GM21619 (cell line): ENCODE measurements around the gene MED22.
"Not testable (repeated sequence)": the region's sequence is repeated elsewhere in the genome, so short reads cannot be mapped to it uniquely, and the experiment has no call there.

Source experiments
- ATAC-seq: cut with Tn5 transposase; IDR thresholded peaks from one replicate; pipeline ENCODE4 v1.9.1; 2021; ENCODE audit not compliant: unreplicated experiment

Gene MED22

DNA sequence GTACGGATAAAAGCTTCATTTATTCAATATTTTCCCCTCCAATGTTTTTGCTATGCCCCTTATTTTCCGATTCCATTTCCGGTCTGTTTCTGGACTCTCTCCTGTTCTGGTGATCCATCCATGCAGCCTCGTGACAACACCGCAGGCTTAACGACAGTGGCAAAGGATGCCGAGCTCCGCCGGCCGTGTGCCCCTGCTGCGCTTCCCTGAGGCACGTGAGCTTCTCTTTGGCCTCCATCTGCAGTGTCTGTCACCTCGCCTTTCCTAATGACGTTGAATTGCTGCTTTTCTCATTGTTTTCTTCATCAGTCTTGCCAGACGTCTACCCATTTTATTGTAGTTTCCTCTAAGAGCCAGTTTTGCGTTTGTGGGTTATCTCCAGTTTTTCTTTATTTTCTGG is 40.6 kb downstream of the MED22 start:
- ATAC-seq = no peak

DNA sequence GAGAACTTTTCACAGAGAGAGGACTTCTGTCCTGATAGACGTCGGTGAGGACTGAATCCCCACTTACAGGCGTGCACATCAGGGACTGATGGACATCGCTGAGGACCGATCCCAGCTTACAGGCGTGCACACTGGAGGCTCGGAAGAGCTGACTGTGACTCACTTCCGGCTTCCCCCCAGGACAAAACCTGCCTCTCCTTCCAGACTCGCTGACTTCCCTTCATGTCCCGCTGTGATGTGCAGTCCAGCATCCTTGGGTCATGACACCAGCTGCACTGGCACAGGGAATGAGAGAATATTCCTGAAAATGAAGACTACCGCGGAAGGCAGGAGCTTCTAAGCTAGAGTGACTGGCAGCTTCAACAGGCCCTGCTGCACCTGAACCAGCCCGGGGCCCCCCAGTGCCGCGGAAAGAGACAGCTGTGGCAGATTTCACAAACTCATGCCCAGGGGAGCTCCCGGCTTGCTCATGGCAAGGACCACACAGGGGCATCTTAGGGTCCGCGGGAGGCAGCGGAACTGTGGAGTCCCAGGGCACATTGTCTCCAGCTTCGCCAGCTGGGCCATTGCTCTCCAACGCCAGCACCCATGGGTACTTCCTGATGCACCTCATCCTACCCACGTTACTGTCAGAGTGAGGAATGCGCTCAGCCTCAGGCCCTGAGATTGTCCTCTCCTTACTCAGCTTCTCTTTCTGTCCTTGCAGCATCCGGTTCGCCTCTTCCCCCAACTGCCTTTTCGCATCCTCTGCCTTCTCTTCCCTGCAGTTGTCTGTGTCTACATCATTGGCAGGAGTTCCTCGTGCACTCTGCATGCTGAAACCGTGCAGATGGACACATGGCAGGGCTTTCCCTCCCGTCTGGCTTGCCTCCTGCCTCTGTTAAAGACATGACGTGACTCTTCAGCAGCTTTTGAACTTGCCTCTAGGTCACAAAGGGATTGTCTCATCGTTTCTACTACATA is 41.4 kb downstream of the MED22 start:
- no peak for ATAC-seq

DNA sequence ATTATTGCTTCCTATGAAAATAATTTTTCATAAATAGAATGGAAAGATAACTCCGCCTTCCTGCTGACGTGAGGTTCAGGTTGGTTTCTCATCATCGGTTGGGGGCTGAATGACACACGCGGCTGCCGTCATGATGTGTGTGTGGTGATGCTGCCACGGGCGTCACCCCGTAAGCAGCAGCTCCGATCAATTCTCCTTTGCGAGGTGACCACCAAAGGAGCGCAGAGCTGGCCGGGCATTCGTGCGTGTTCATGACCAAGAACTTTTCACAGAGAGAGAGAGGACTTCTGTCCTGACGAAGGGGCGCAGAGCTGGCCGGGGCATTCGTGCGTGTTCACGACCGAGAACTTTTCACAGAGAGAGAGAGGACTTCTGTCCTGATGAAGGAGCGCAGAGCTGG is 42.2 kb downstream of the MED22 start:
- ATAC-seq = no peak

DNA sequence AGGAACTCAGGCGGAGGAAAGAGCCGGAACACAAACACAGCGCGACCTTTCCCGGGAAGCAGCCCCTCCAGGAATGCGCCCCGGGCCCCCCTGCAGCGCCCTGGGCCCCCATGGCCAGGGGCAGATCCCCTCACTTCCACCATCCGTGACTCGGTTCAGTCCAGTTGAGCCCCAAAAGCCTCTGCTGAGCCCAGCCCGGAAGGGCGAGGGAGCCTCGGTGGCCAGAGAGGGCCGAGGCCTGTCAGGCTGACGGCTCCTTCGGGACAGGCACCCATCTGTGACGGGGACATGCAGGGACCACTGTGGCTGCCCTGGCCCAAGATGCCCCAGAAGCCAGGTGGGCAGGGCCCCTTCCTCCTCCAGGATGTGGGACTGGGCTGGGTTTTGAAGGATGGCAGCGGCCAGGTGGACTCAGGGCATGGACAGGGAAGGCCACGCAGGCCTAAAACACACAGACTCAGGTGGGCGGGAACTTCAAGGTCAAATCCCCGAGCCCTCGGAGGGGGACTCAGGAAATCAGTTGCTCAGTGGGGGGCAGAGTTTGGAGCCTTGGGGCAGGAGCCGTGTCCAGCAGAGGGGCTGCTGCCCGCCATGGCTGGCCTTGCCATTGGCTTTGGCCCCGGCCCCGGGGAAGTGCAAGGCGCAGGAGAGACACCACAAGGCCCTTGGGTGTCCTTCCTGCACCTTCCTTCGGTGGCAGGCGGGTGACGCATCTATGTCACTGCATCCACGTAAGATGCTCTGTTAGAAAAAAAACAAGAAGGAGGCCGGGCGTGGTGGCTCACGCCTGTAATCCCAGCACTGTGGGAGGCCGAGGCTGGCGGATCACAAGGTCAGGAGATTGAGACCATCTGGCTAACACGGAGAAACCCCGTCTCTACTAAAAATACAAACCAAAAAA is 43.2 kb downstream of the MED22 start:
- no peak for ATAC-seq

DNA sequence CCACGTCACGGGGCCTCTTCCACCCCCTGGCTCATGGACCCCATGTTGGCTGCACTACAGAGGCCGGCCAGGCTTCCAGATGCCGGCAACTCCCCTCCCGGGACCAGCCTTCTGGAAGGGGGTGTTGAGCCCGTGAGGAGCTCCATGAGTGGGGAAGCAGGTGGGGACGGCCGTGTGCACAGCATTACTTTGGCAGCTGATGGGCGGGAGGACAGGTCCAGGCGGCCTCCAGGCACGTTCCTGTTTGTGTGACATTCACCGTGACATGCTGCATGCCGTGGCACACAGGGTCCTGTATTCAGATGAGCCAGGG is 43.8 kb downstream of the MED22 start:
- no peak for ATAC-seq

DNA sequence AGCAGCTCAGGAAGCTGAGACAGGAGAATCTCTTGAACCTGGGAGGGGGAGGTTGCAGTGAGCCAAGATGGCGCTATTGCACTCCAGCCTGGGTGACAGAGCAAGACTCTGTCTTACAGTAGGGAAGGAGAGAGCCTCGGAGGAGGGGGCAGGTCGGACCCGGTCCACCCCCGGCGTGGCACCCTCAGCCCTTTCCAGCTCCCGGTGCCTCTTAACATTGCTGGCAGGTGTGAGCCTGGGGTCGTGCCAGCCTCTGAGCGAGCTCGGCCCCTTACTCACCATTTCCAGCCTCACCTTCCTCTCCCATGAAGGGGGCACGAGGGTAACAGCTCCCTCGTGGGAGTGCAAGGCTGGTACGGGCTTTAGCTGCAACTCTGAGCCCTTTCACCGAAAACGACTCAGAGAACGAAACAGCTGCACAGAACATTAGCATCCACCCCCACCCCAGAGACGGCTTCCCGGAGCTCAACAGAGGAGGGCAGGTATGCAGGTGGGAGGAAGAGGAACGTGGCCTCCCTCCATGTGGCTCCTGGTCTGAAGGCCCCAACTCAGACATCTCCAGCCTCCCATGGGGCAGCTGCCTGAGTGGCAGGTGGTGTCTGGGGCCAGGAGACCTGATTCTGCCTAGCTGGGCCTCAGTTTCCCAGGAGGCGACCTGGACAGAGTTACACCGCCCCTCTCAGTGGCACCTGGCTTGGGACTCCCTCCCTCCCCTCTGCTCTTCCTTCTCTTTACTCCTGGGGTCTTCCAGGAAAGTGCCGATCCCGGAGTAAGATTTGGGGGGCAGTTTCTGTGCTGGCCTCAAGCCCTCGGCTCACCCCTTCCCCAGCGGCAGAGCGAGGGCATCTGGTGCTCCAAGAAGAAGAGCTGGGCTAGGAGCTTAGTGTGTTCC is 44.4 kb downstream of the MED22 start:
- ATAC-seq = no peak

DNA sequence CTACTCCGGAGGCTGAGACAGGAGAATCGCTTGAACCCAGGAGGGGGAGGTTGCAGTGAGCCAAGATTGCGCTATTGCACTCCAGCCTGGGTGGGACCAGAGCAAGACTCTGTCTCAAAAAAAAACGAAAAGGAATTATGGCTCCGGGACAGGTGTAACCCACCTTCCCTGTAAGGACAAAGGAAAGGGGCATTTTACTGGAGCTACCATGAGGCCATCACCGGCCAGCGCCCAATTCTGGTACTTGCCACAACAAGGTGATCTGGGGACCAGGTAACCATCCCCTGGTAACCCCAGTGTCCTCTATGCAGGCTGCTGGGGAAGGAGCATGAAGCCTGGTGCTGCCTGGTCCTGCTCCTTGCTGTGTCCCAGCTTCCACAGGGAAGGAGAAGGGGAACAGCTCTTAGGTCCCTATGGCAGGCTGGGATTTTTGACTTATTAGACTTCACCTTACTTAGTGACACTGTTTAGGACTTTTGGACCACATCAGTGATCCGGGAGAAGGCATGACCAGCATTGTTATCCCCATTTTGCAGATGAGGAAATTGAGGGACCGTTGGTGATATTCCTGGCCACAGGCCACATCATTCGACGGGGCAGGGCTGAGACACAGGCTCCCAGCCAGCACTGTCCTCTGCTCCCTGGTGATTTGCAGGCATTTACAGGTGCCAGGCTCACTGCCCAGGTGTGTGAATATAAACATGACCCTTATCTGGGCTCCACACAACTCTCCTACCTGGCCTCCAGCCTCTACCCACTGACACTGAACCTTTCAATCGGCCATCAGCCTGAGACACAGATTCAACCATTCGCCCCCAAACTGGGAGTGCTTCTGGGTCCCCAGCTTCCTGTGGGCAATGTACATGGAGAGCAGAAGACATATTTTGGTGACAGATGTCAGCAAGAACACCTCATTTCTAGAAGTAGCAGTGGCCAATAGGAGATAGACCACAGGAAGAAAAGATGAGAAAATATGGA is 46.4 kb downstream of the MED22 start:
- ATAC-seq = no peak

DNA sequence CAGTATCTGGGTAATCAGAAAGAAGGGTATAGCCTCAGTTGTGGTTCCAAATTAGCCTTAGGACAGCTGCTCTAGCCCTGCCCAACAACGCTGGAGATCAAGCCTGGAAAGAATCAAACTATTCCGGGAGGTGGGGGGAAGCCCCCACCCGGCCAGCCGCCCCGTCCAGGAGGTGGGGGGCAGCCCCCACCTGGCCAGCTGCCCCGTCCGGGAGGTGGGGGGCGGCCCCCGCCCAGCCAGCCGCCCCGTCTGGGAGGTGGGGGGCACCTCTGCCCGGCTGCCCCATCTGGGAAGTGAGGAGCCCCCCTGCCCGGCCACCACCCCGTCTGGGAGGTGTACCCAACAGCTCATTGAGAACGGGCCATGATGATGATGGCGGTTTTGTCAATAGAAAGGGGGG is 47.9 kb downstream of the MED22 start:
- not testable (repeated sequence) for ATAC-seq

DNA sequence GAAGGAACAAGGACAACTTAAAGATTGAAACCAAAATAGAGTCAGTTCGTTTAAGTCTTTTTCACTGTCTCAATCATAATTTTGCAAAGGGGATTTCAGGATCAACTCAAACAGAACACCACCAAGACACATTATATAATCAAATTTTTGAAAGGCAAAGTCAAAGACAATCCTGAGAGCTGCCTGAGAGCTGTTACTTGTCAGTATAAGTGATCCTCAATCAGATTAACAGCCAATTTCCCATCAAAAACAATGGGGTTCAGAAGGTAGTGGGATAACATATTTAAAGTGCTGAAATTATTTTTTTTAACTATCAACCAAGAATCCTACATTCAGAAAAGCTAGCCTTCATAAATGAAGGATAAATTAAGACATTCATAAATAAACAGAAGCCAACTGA is 53.7 kb downstream of the MED22 start:
- ATAC-seq = no peak

DNA sequence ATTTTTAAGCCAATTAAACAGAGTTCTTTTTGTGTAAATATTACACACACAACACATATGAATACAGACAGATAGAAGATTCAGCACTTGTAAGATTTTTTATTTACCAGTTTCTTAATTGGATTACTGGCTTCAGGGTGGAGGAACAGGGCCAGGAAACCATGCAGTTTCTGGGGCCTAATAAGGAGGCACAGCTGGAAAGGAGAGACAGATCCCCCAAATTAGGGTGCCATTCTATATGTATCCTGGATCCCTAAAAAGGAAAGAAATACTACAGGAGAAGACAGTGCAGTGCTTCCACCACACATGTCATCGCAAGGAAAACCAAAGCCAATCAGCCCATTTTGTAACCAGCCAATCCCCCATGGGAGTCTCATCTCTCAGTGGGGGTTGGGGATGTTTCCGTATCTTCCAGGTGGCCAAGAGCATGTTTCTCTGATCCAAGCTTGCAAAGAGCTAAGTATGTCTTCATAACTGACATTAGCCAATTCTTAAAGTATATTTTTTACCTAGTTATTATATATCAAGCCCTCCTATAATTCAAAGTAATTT is 57.1 kb downstream of the MED22 start:
- ATAC-seq = no peak
